GM12878 (cell line): ENCODE measurements around the gene MYPN. TPM values are rescaled to one million over a fixed set of nuclear protein-coding genes. Genes with fewer than 3 reads are reported as not detected.

Experiments
- ATAC-seq: fragments of 200-7000 bp; cut with Tn5 transposase; 3 replicates; pipeline ENCODE4 v1.9.1; 2020; ENCODE audit warnings: mild to moderate bottlenecking, moderate library complexity
- BruUV-seq: library from RNA; stranded (reverse); fragments of 400-500 nt; replicated peaks from 2 replicates; lab custom pipeline; 2021; lab: Mats Ljungman, UMichigan
- CTCF ChIA-PET: fragments of 300-600 bp; sonication (Branson Sonifier 250); formaldehyde crosslinking; extraction: SDS; loops from one replicate; lab custom pipeline; 2021; ENCODE audit warnings: inconsistent platforms; lab: Yijun Ruan, JAX
- POLR2A ChIA-PET: fragments of 350-600 bp; formaldehyde crosslinking; extraction: SDS; loops from one replicate; lab custom pipeline; 2021; ENCODE audit warnings: inconsistent platforms; lab: Charles Lee
- RAD21 ChIA-PET: fragments of 300-600 bp; sonication (Branson Sonifier 250); formaldehyde crosslinking; loops from one replicate; lab custom pipeline; 2023; ENCODE audit warnings: antibody characterized with exemption; ENCODE audit not compliant: unreplicated experiment; lab: Charles Lee
- SMC1A ChIA-PET: fragments of 300-600 bp; sonication (Branson Sonifier 250); formaldehyde crosslinking; loops from one replicate; lab custom pipeline; 2023; ENCODE audit not compliant: unreplicated experiment, uncharacterized antibody; lab: Charles Lee
- DNase-seq: peaks from one replicate; pipeline ENCODE4 v3.0.0-alpha.2; 2011; ENCODE audit warnings: low read depth, low spot score
- FAIRE-seq: peaks from 3 replicates; lab custom pipeline; 2011; peaks lifted over from hg19 to GRCh38; lab: Jason Lieb, UNC
- H2AFZ ChIP-seq: 2 replicates; pipeline ENCODE4 v1.6.0; 2011; ENCODE audit warnings: low read depth, low read length, control low read depth; ENCODE audit not compliant: control insufficient read depth
- H3K27ac ChIP-seq: 2 replicates; pipeline ENCODE4 v1.5.1; 2011; ENCODE audit warnings: control low read depth; ENCODE audit not compliant: control insufficient read depth, insufficient read depth
- H3K27me3 ChIP-seq, 2 experiments: replicated peaks in 1 of 2; 2 replicates each; pipeline versions ENCODE4 v1.6.0 to v1.6.1; 2011; ENCODE audit warnings: low read length in 1 of 2; ENCODE audit not compliant: control insufficient read depth in 2 of 2, insufficient read depth in 2 of 2
- H3K36me3 ChIP-seq, 2 experiments: 2 replicates each; pipeline ENCODE4 v1.5.1; 2011; ENCODE audit warnings: low read length in 1 of 2; ENCODE audit not compliant: control insufficient read depth in 2 of 2, insufficient read depth in 2 of 2
- H3K4me1 ChIP-seq: 2 replicates; pipeline ENCODE4 v1.6.1; 2011; ENCODE audit warnings: mild to moderate bottlenecking, low read length, moderate library complexity, mixed read lengths; ENCODE audit not compliant: control insufficient read depth, insufficient read depth
- H3K4me2 ChIP-seq: 2 replicates; pipeline ENCODE4 v1.6.0; 2011; ENCODE audit warnings: control low read depth; ENCODE audit not compliant: control insufficient read depth, insufficient read depth
- H3K4me3 ChIP-seq: fragments of 200-600 bp; sonication (generic); 2 replicates; pipeline ENCODE4 v1.5.1; 2016
- H3K79me2 ChIP-seq: 2 replicates; pipeline ENCODE4 v1.6.0; 2011; ENCODE audit warnings: low read length; ENCODE audit not compliant: control insufficient read depth, insufficient read depth
- H3K9ac ChIP-seq: 2 replicates; pipeline ENCODE4 v1.8.0; 2011; ENCODE audit warnings: low read length, control low read depth, mixed read lengths; ENCODE audit not compliant: control insufficient read depth, insufficient read depth
- H3K9me3 ChIP-seq: replicated peaks from 3 replicates; pipeline ENCODE4 v1.5.1; 2011; ENCODE audit warnings: mild to moderate bottlenecking, low read length; ENCODE audit not compliant: control insufficient read depth, insufficient read depth
- H4K20me1 ChIP-seq: 2 replicates; pipeline ENCODE4 v1.6.0; 2011; ENCODE audit not compliant: control insufficient read depth, insufficient read depth
- ASH2L ChIP-seq: fragments of 300-600, 200-600 bp; sonication (generic); IDR thresholded peaks from 2 replicates; pipeline ENCODE4 v1.6.1; 2017; ENCODE audit warnings: low read depth, mild to moderate bottlenecking, borderline replicate concordance
- IKZF2 ChIP-seq, 2 experiments: fragments of 450-650 bp; IDR thresholded peaks; 2 replicates each; pipeline ENCODE4 v1.6.1; 2017; ENCODE audit warnings: mild to moderate bottlenecking in 2 of 2, moderate library complexity in 2 of 2
- MEF2B ChIP-seq: fragments of 450-650 bp; IDR thresholded peaks from 2 replicates; pipeline ENCODE4 v1.6.1; 2018; ENCODE audit warnings: mild to moderate bottlenecking, moderate library complexity; ENCODE audit not compliant: partially characterized antibody, poor library complexity, severe bottlenecking
- NFXL1 ChIP-seq: fragments of 450-650 bp; IDR thresholded peaks from 2 replicates; pipeline ENCODE4 v1.6.1; 2017; ENCODE audit warnings: antibody characterized with exemption, mild to moderate bottlenecking, borderline replicate concordance
- POLR2AphosphoS5 ChIP-seq: IDR thresholded peaks from 2 replicates; pipeline ENCODE4 v1.6.1; 2011; ENCODE audit warnings: mild to moderate bottlenecking, low read length, inconsistent platforms
- POU2F2 ChIP-seq: IDR thresholded peaks from 3 replicates; pipeline ENCODE4 v1.6.1; 2011; ENCODE audit warnings: low read depth, mild to moderate bottlenecking, low read length, borderline replicate concordance
- RBBP5 ChIP-seq: fragments of 200-600 bp; sonication (generic); conservative IDR thresholded peaks from 2 replicates; pipeline ENCODE4 v1.6.1; 2016
- SIN3A ChIP-seq: IDR thresholded peaks from 2 replicates; pipeline ENCODE4 v1.6.1; 2012; ENCODE audit warnings: low read depth, low read length, improper control_type of control experiment
- SP1 ChIP-seq: IDR thresholded peaks from one replicate; pipeline ENCODE4 v1.6.1; 2011; ENCODE audit warnings: low read depth, low read length
- WGBS: methylation state at CpG from one replicate; pipeline ENCODE4 v1.1.6; 2016; ENCODE audit warnings: low lambda C conversion rate; ENCODE audit not compliant: insufficient replicate concordance, insufficient coverage; ENCODE audit errors: missing lambda C conversion rate; 5-methylcytosine and 5-hydroxymethylcytosine counted together
- in situ Hi-C: fragments of 300-500 bp; cut with MboI; formaldehyde crosslinking; loops from 9 replicates; pipeline ENCODE4 v1.14.3; 2018; ENCODE audit warnings: mixed read lengths
- intact Hi-C: fragments of 100-400 bp; cut with micrococcal nuclease; formaldehyde crosslinking; loops from one replicate; pipeline ENCODE4 v1.14.2; 2022; ENCODE audit not compliant: unreplicated experiment
- polyA plus RNA-seq, 11 experiments: library from polyadenylated mRNA; depleted of rRNA in 4 of 11; unstranded in 6 of 11; stranded (reverse) in 5 of 11; fragments of >200 nt; fragmentation: Nextera tagmentation in 4 of 11; fragmentation: Illumina TruSeq in 1 of 11; extraction: Ambion mirVana in 4 of 11; extraction: Trizol in 1 of 11; gene quantifications; 1 replicate in 1 of 11; 2 replicates in 10 of 11; pipeline versions ENCODE4 v1.2.1 to v1.2.3, GENCODE V29; 2011 to 2016; ENCODE audit warnings: inconsistent platforms in 2 of 11, missing spikeins in 2 of 11, low read depth in 1 of 11
- total RNA-seq, 4 experiments: library from RNA; depleted of rRNA in 3 of 4; stranded (reverse); fragments of >200 nt in 3 of 4; fragmentation: Illumina TruSeq in 1 of 4; extraction: Trizol in 1 of 4; gene quantifications; 2 replicates each; pipeline versions ENCODE4 v1.2.1 to v1.2.3, GENCODE V29; 2013 to 2021
- TF ChIP-seq, protein P1 (sequence below): fragments of 450-650 bp; IDR thresholded peaks from 2 replicates; pipeline ENCODE4 v1.6.1; 2017; ENCODE audit warnings: borderline replicate concordance
- TF ChIP-seq, protein P2 (sequence below): IDR thresholded peaks from 2 replicates; pipeline ENCODE4 v1.6.1; 2012; ENCODE audit warnings: low read length, inconsistent platforms
- TF ChIP-seq, protein P3 (sequence below): fragments of 150-350 bp; IDR thresholded peaks from 2 replicates; pipeline ENCODE4 v1.6.1; 2014; ENCODE audit warnings: mild to moderate bottlenecking, low read depth, low read length
- TF ChIP-seq, protein P4 (sequence below): IDR thresholded peaks from 2 replicates; pipeline ENCODE4 v1.6.1; 2011; ENCODE audit warnings: low read depth, low read length, improper control_type of control experiment, borderline replicate concordance

The MYPN gene
- total and polyA plus RNA-seq, 10 of the 15 experiments (the other 5 are each of a cell fraction or from before 2014, with no cell fraction given), result 0.01 to 0.02 TPM; not detected in 8

DNA sequence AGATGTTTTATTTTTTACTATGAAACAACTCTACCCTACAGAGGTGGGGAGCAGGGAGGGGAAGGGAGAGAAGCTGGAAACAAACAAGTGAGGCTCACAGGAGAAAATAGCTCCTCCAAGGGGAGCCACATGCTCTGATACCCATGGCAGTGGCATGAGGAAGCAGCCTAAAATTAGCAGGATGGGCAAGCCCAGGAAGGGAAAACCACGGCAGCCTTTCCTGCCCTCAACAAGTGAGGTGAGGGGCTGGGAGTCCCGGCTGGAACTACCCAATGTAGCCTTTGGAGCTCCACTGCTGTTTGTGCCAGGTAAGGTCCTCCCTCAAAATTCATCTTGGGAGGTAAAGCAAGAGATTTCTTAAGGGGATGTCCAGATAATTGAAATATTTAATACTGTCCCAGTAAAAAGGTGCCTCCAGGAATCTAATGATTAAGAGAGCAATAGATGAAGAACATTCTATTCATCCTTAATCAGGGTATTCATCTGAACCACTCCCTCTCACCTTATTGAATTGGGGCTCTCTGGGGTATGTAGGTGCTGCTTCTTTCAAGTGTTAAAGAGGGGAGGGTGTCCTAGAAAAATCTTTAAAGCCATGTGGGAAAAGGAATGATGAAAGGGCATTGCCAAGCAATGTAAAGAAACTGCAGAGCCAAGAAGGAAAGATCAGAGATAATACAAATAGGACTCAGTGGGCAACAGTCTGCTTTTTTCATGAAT, 21.4 kb upstream of the MYPN start:
- POLR2A ChIA-PET, result interaction anchor here (0.5 kb wide), 1 partner anchor 49 kb away, joined by 7 read pairs; no protein-coding TSS in a partner anchor
- DNase-seq (no peak), FAIRE-seq (no peak), ATAC-seq (no peak; the same call in 2 of the 3 replicates)
- no peak overlapping the region for H3K9ac ChIP-seq
- peaks cover 3% of the 10 kb centered on the region; the same call in 1 of the 2 replicates for H3K4me1 ChIP-seq
- no peaks in the 10 kb centered on the region for H3K9me3 ChIP-seq
- in situ Hi-C loops, result no loop called here
- 19% methylated on average over 2 of the region's 2 CpGs for WGBS
- H3K79me2 ChIP-seq, result no peaks in the 10 kb centered on the region
- H3K27ac ChIP-seq, result no peak overlapping the region
- no peaks in the 10 kb centered on the region for H3K36me3 ChIP-seq
- BruUV-seq, result no TSS peak
- no peak overlapping the region for H2AFZ ChIP-seq
- SMC1A ChIA-PET, result interaction anchor here (1.0 kb wide), 1 partner anchor 120 kb away, joined by 3 read pairs; no protein-coding TSS in a partner anchor
- RAD21 ChIA-PET, result interaction anchor here (0.5 kb wide), 1 partner anchor 27 kb away, joined by 3 read pairs; no protein-coding TSS in a partner anchor
- TF ChIP-seq MEF2B, result no peak
- TF ChIP-seq ASH2L, result no peak
- TF ChIP-seq POLR2AphosphoS5, result no peak
- TF ChIP-seq, protein P1, sequence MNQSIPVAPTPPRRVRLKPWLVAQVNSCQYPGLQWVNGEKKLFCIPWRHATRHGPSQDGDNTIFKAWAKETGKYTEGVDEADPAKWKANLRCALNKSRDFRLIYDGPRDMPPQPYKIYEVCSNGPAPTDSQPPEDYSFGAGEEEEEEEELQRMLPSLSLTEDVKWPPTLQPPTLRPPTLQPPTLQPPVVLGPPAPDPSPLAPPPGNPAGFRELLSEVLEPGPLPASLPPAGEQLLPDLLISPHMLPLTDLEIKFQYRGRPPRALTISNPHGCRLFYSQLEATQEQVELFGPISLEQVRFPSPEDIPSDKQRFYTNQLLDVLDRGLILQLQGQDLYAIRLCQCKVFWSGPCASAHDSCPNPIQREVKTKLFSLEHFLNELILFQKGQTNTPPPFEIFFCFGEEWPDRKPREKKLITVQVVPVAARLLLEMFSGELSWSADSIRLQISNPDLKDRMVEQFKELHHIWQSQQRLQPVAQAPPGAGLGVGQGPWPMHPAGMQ, result no peak
- TF ChIP-seq, protein P2, sequence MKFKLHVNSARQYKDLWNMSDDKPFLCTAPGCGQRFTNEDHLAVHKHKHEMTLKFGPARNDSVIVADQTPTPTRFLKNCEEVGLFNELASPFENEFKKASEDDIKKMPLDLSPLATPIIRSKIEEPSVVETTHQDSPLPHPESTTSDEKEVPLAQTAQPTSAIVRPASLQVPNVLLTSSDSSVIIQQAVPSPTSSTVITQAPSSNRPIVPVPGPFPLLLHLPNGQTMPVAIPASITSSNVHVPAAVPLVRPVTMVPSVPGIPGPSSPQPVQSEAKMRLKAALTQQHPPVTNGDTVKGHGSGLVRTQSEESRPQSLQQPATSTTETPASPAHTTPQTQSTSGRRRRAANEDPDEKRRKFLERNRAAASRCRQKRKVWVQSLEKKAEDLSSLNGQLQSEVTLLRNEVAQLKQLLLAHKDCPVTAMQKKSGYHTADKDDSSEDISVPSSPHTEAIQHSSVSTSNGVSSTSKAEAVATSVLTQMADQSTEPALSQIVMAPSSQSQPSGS, result no peak
- no peak for TF ChIP-seq RBBP5
- no peak for TF ChIP-seq NFXL1
- no peak for TF ChIP-seq SP1
- TF ChIP-seq, protein P3, sequence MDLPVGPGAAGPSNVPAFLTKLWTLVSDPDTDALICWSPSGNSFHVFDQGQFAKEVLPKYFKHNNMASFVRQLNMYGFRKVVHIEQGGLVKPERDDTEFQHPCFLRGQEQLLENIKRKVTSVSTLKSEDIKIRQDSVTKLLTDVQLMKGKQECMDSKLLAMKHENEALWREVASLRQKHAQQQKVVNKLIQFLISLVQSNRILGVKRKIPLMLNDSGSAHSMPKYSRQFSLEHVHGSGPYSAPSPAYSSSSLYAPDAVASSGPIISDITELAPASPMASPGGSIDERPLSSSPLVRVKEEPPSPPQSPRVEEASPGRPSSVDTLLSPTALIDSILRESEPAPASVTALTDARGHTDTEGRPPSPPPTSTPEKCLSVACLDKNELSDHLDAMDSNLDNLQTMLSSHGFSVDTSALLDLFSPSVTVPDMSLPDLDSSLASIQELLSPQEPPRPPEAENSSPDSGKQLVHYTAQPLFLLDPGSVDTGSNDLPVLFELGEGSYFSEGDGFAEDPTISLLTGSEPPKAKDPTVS, result no peak
- no peak for TF ChIP-seq POU2F2
- TF ChIP-seq SIN3A, result no peak
- no peak for TF ChIP-seq IKZF2 (IDR thresholded peaks at IDR 0.05)
- TF ChIP-seq, protein P4, sequence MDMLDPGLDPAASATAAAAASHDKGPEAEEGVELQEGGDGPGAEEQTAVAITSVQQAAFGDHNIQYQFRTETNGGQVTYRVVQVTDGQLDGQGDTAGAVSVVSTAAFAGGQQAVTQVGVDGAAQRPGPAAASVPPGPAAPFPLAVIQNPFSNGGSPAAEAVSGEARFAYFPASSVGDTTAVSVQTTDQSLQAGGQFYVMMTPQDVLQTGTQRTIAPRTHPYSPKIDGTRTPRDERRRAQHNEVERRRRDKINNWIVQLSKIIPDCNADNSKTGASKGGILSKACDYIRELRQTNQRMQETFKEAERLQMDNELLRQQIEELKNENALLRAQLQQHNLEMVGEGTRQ, result no peak
- no peaks in the 10 kb centered on the region for H4K20me1 ChIP-seq
- intact Hi-C loops, result no loop called here
- no peak overlapping the region for H3K4me2 ChIP-seq
- H3K27me3 ChIP-seq, result no peaks in the 10 kb centered on the region
- no peak overlapping the region for H3K4me3 ChIP-seq
- CTCF ChIA-PET, result interaction anchor here (1.4 kb wide), 1 partner anchor 119 kb away, joined by 3 read pairs; no protein-coding TSS in a partner anchor
